Smooth muscle cell (in vitro differentiated cells): ENCODE data around the gene MARS1. TPM values are rescaled to one million over a fixed set of nuclear protein-coding genes. Genes with fewer than 3 reads are reported as not detected.
"Not testable (repeated sequence)": the region's sequence is repeated elsewhere in the genome, so short reads cannot be mapped to it uniquely, and the experiment has no call there.

Source experiments
- DNase-seq: peaks from one replicate; lab custom pipeline; 2025; ENCODE audit not compliant: unreplicated experiment; lab: John Stamatoyannopoulos, UW
- H2AFZ ChIP-seq: fragments of 200-600 bp; sonication (generic); 2 replicates; pipeline ENCODE4 v1.6.0; 2016; ENCODE audit warnings: antibody characterized with exemption, low read depth, mild to moderate bottlenecking
- H3F3A ChIP-seq: fragments of 200-600 bp; sonication (generic); 2 replicates; pipeline ENCODE4 v1.6.0; 2017; ENCODE audit warnings: antibody characterized with exemption, low read depth
- H3K27ac ChIP-seq: fragments of 200-600 bp; sonication (generic); 2 replicates; pipeline ENCODE4 v1.5.1; 2016; ENCODE audit warnings: low read depth, mild to moderate bottlenecking
- H3K27me3 ChIP-seq: fragments of 200-600 bp; sonication (generic); 2 replicates; pipeline ENCODE4 v1.6.1; 2016; ENCODE audit warnings: low read depth, mild to moderate bottlenecking
- H3K36me3 ChIP-seq: fragments of 200-600 bp; sonication (generic); 2 replicates; pipeline ENCODE4 v1.5.1; 2016; ENCODE audit warnings: low read depth
- H3K4me1 ChIP-seq: fragments of 200-600 bp; sonication (generic); 2 replicates; pipeline ENCODE4 v1.5.1; 2016; ENCODE audit warnings: low read depth
- H3K4me2 ChIP-seq: fragments of 200-600 bp; sonication (generic); 2 replicates; pipeline ENCODE4 v1.6.0; 2016; ENCODE audit warnings: mild to moderate bottlenecking
- H3K4me3 ChIP-seq: fragments of 200-600 bp; sonication (generic); 2 replicates; pipeline ENCODE4 v1.5.1; 2016; ENCODE audit warnings: mild to moderate bottlenecking
- H3K79me2 ChIP-seq: fragments of 200-600 bp; sonication (generic); 2 replicates; pipeline ENCODE4 v1.6.0; 2016; ENCODE audit warnings: low read depth, mild to moderate bottlenecking
- H3K9ac ChIP-seq: fragments of 200-600 bp; sonication (generic); 2 replicates; pipeline ENCODE4 v1.6.0; 2016; ENCODE audit warnings: low read depth
- H3K9me3 ChIP-seq: fragments of 200-600 bp; sonication (generic); replicated peaks from 2 replicates; pipeline ENCODE4 v1.5.1; 2016; ENCODE audit warnings: low read depth
- H4K20me1 ChIP-seq: fragments of 200-600 bp; sonication (generic); 2 replicates; pipeline ENCODE4 v1.6.0; 2016; ENCODE audit warnings: low read depth
- WGBS: methylation state at CpG from one replicate; pipeline ENCODE4 v1.1.7; 2016; ENCODE audit warnings: low lambda C conversion rate; 5-methylcytosine and 5-hydroxymethylcytosine counted together
- polyA plus RNA-seq: library from polyadenylated mRNA; unstranded; fragments of >200 nt; fragmentation: Nextera tagmentation; extraction: Ambion mirVana; gene quantifications from 2 replicates; pipeline ENCODE4 v1.2.1, GENCODE V29; 2016
- total RNA-seq: library from RNA; depleted of rRNA; stranded (reverse); fragments of >200 nt; gene quantifications from 2 replicates; pipeline ENCODE4 v1.2.3, GENCODE V29; 2014
- TF ChIP-seq, protein P1 (sequence below): fragments of 200-600 bp; sonication (generic); IDR thresholded peaks from 2 replicates; pipeline ENCODE4 v1.5.1; 2017; ENCODE audit warnings: borderline replicate concordance, mild to moderate bottlenecking, antibody characterized with exemption; ENCODE audit not compliant: insufficient read depth, poor library complexity, severe bottlenecking

Gene MARS1
- total and polyA plus RNA-seq, 2 experiments from 2014 or later = 186 to 192 TPM

DNA sequence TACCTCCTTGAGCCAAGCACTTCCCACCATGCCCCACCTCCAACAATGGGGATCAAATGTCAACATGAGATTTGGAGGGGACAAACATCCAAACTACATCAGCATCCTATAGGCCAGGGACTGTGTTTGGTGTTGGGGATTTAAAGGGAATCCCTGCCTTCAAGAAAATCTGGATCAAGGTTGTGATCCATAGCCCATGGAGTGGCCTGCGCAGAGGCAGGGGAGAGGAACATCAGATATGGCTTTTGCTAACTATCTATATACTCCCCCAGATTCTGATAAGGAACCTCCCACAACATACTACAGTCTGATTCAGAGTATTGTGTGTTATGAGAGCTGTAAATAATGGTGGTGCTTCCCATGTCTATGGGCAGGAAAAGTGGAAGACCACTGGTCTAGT is 67.0 kb downstream of the MARS1 start:
- Histone ChIP-seq H4K20me1 (peaks cover 8% of the 10 kb centered on the region), H3K4me1 (peaks cover 34% of the 10 kb centered on the region), H3K79me2 (peaks cover 20% of the 10 kb centered on the region), H3K27ac (no peak overlapping the region), H3K27me3 (no peaks in the 10 kb centered on the region), H3F3A (peaks cover 19% of the 10 kb centered on the region), H2AFZ (no peak overlapping the region), H3K9me3 (no peaks in the 10 kb centered on the region), H3K4me3 (no peak overlapping the region), H3K36me3 (no peaks in the 10 kb centered on the region), H3K4me2 (no peak overlapping the region), H3K9ac (no peak overlapping the region)
- DNase-seq = no peak
- WGBS = 85% methylated on average over 1 of the region's 1 CpG
- TF ChIP-seq, protein P1, sequence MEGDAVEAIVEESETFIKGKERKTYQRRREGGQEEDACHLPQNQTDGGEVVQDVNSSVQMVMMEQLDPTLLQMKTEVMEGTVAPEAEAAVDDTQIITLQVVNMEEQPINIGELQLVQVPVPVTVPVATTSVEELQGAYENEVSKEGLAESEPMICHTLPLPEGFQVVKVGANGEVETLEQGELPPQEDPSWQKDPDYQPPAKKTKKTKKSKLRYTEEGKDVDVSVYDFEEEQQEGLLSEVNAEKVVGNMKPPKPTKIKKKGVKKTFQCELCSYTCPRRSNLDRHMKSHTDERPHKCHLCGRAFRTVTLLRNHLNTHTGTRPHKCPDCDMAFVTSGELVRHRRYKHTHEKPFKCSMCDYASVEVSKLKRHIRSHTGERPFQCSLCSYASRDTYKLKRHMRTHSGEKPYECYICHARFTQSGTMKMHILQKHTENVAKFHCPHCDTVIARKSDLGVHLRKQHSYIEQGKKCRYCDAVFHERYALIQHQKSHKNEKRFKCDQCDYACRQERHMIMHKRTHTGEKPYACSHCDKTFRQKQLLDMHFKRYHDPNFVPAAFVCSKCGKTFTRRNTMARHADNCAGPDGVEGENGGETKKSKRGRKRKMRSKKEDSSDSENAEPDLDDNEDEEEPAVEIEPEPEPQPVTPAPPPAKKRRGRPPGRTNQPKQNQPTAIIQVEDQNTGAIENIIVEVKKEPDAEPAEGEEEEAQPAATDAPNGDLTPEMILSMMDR = no peak

GRCh38 chr12:57558864-57559263 is 71.0 kb downstream of the MARS1 start:
- no peak overlapping the region for H3K4me3 ChIP-seq
- TF ChIP-seq, protein P1 = no peak
- H3K9ac ChIP-seq = no peak overlapping the region
- WGBS = 87% methylated on average over 4 of the region's 4 CpGs
- H3K4me1 ChIP-seq = peaks cover 11% of the 10 kb centered on the region
- H3K9me3 ChIP-seq = no peaks in the 10 kb centered on the region
- H4K20me1 ChIP-seq = peaks cover 34% of the 10 kb centered on the region
- DNase-seq = no peak
- H3K79me2 ChIP-seq = peaks cover 20% of the 10 kb centered on the region
- no peak overlapping the region for H3K4me2 ChIP-seq
- no peaks in the 10 kb centered on the region for H3K27me3 ChIP-seq
- H3K27ac ChIP-seq = no peak overlapping the region
- H3K36me3 ChIP-seq = no peaks in the 10 kb centered on the region
- no peak overlapping the region for H2AFZ ChIP-seq
- peaks cover 4% of the 10 kb centered on the region for H3F3A ChIP-seq

GRCh38 chr12:57560516-57560915 is 72.6 kb downstream of the MARS1 start:
- Histone ChIP-seq H2AFZ (no peak overlapping the region), H3K27me3 (no peaks in the 10 kb centered on the region), H4K20me1 (peaks cover 34% of the 10 kb centered on the region), H3K27ac (no peak overlapping the region), H3K9me3 (no peaks in the 10 kb centered on the region), H3F3A (no peaks in the 10 kb centered on the region), H3K4me3 (no peak overlapping the region), H3K4me2 (no peak overlapping the region), H3K4me1 (peaks cover 6% of the 10 kb centered on the region), H3K9ac (no peak overlapping the region), H3K36me3 (no peaks in the 10 kb centered on the region), H3K79me2 (peaks cover 10% of the 10 kb centered on the region)
- DNase-seq = no peak
- WGBS = 85% methylated on average over 2 of the region's 2 CpGs
- TF ChIP-seq, protein P1 = no peak

DNA sequence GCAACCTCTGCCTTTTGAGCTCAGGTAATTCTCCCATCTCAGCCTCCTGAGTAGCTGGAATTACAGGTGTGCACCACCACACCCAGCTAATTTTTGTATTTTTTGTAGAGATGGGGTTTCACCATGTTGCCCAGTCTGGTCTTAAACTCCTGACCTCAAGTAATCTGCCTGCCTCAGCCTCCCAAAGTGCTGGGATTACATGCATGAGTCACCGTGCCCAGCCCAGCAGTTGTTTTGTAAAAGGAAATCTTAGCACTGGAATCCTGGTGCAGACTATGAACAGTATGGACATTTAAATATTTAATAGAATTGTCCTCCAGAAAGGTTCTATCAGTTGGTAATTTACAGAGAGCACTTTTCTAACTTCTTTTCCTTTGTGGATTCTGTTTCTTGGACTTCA is 73.2 kb downstream of the MARS1 start:
- H3K9ac ChIP-seq, DNase-seq, H3K4me2 ChIP-seq, H3K79me2 ChIP-seq, H3K9me3 ChIP-seq, H3K27me3 ChIP-seq, H3K36me3 ChIP-seq, H2AFZ ChIP-seq, H3F3A ChIP-seq, H3K4me1 ChIP-seq, H3K4me3 ChIP-seq, H3K27ac ChIP-seq: not testable (repeated sequence)
- peaks cover 34% of the 10 kb centered on the region for H4K20me1 ChIP-seq
- WGBS = 10% methylated on average over 1 of the region's 1 CpG
